COR-L47 (cell line): ENCODE data around the gene NECTIN4.
"Not testable (repeated sequence)": the region's sequence is repeated elsewhere in the genome, so short reads cannot be mapped to it uniquely, and the experiment has no call there.

Source experiments
- DNase-seq: peaks from one replicate; lab custom pipeline; 2025; lab: John Stamatoyannopoulos, UW

The NECTIN4 gene

DNA sequence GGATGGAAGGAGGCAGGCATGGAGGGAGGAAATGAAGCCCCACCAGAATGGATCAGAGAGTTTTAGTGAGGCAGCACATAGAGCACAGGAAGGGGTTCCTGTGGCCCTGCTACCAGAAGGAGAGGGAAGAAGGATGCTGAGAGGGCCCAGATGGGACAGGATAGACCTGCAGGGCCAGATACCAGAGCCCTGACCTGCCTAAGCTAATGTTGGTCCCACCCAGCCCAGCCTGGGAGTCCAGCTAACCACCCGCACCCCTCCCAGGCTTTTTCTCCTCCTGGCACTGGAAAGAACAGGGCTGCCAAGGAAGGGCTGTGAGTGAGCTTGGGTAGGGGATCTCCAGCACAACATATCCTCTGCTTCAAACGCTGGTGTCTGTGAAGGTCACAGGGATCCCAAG, 6.9 kb downstream of the NECTIN4 start:
- no peak for DNase-seq

DNA sequence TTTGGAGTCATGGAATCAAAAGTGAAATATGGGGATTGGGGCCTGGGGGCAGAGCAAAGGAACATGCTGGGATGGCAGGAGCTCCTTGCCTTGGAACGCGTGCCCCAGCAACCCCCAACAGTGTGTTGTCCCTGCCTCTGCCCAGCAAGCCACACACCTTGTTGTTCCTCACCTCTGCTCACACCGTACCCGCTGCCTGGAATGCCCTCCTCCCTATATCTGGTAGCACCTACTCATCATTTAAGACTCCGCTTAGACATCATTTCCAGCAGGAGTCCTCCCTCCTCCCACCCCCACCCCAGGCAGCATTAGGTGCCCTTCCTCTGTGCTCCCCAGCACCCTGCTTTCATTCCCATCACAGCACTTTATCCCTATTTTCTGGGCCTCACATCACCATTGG, 7.8 kb downstream of the NECTIN4 start:
- no peak for DNase-seq

DNA sequence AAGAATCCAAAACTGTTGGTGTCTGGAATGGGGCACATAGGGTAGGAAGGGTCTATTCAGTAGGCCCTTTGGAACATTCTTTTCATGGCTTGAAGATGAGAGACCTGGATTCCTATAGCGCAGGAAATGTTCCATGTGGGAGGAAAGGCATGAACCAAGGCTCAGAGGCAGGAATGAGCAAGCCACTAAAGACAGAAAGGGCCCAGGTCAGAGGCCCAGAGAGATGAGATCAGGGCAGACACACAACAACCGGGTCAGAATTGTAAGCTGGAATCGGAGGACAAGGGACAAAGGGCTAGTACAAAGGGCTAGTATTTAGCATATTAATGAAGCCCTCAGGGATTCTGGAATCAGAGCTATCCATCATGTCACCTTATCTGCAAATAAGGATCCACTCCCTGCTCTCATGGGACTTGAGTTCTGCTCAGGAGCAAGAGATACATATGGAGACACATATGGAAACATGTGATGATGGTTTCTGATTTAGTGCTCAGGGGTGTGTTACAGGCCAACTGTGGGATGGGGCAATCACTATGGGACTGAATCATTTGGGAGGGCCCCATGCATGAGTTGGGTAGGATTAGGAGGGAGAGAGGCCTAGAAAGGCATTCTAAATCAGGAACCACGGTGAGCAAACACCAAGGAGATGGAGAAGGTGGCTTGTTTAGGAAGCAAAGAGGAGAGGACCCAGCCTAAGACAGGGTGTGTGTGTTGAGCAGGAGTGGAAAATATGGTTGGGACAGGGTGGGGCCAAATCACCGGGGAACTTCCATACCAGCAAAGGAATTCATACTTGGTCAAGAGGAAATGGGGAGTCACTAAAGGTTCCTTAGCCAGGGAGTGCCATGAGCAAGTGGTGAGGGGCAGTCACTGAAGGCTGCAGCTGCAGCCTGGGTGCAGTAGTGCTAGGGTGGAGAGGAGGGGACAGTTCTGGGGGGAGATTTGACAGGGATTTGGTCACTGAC, 8.6 kb downstream of the NECTIN4 start:
- no peak for DNase-seq

DNA sequence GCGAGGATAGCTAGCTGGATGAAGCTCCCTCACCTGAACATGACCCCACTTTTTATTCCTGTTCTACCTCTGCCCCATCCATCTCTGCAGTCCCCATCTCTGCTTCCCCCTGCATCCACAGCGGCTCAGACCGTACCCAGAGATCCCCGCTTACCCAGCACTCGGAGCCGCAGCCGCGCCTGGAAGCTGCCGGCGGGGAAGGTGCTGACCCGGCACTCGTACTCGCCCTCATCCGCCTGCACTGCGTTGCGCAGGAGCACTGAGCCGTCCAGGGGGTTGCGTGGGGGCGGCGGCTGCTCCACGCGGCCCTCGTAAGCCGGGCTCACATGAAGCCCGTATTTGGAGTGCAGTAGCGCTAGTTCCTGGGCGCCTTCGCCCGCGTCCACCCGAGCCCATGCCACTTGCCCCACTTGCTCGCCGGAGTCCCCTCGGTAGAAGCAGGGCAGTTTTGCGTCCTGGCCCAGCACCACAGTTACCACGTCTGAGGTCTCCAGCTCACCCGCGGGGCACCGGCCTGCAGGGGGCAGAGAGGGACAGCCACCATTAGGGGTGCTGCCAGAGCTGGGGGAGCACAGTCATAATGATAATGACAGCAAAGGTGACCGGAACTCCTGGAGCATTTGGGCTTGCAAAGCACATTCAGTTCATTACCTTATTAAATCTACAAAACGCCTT, 9.8 kb downstream of the NECTIN4 start:
- no peak for DNase-seq

DNA sequence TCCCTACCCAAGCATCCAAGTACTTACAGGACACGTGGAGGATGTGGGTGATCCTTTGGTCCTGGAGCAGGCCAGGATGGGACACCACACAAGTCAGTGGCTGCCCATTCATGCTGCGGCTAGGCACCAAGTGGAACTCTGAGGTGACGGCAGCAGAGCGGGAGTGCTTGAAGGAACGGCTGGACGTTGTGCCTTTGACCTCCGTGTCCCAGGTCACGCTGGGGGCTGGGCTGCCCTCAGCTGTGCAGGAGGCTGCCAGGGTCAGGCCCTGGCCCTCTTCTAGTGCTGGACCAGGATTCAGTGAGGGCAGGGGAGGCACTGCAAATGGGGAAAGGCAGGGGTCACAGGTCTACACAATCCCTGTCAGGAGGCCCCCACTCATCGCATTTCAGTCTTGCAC, 11.9 kb downstream of the NECTIN4 start:
- no peak for DNase-seq

DNA sequence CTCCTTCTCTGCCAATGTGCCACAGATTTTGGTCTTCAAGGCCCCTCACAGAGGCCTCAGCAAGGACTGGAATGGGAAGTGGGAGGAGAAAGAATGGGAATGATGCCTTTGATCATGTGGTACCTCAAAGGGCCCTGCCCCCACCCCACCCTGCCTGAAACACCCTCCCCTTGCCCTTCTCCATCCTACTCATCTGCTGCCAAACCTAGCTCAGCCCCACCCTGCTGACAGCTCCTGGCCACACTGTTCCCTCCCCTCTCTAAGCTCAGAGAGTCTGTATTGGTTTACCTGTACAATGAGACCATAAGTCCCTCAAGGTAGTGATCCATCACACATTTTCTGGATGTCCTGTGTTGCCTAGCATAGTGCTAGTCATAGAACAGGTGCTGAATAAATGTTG, 12.9 kb downstream of the NECTIN4 start:
- DNase-seq, result no peak

DNA sequence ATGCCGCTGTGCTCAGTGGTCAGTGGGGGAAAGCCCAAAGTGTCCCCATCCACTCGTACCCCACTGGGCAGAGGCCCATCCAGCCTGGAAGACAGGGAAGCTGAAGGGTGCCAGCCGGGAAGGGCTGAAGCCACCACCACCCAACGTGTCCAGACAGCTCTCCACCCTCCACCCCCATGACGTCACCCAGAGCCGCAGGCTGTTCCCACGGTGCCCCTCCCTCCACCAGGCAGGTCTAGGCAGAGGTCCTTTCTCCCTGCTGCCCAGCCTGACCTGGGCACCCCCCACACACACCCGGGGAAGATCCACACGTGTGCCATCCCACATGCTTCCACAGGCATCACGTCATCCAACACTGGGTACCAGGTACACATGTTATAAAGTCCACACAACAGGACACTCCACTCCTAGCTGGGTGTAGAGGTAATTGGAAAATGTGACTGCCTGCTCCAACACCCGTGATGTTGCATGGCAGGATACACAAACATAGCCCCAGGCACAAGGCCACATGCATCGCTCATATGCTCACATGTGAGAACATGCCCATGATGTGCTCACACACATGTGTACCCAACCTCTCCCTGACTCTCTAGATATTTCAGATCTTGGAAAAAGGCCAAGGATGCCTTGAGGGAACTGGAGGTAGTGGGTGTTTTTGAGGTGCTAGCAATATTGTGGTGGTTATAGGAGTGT, 14.5 kb downstream of the NECTIN4 start:
- no peak for DNase-seq

DNA sequence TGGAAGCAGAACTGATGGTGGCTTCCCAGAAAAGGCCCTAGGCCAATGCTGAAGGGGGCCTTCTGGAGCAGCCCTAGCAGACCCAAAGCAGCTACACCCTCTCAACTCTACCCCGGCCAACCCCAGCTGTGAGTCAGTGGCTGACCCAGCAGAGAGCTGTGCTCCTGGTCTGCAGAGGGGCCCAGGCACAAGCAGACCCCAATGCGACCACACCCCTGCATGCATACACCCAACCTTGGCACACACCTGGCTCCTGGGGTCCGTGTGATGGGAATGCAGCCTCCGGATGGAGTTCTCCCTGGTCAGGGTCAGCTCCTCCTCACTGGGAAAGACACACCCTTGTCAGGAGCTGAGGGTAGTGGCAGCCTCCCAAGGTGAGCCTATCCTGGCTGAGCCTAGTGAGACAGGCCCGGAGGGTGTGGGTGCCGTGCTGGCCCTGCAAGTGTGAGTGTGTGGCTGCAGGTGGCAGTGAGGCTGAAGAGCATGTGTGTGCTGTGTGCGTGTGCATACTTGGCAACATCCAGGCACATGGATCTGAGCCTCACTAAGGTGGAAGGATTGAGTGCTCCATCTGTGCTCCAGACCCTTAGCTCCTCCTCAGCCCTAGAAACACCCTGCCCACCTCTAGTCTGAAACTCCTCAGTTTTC, 15.8 kb downstream of the NECTIN4 start:
- no peak for DNase-seq

DNA sequence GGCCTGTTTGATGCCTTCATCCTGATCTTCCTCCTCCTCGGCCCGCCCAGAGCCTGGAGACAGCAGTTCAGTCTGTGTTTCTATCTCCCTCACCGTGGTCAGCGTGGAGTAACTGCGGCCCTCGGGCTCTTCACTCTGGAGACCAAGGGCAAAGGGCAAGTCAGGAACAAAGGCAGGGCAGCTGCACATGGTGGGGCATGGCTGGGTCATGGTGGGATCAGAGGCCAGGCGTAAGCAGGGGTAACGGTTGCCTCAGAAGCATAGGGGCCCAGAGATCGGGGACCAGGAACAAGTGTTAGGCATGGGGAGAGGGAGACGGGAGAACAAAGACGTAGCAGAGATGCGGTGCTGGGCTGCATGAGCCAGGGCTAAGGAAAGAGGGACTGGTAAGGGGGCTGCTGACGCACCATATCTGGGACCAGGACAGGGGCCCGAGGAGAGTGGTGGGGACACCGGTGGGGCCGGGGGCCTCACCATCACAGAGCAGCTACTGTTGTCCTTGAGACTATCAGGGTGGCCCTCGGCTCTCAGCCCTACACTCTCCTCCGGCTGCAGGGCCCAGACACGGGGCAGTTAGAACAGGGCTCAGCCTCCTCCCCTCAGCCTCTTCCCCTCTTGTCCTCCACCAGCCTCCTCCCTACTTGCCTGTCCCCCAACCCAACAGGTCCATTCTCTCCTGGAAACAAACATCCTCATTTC, 16.5 kb downstream of the NECTIN4 start:
- no peak for DNase-seq

DNA sequence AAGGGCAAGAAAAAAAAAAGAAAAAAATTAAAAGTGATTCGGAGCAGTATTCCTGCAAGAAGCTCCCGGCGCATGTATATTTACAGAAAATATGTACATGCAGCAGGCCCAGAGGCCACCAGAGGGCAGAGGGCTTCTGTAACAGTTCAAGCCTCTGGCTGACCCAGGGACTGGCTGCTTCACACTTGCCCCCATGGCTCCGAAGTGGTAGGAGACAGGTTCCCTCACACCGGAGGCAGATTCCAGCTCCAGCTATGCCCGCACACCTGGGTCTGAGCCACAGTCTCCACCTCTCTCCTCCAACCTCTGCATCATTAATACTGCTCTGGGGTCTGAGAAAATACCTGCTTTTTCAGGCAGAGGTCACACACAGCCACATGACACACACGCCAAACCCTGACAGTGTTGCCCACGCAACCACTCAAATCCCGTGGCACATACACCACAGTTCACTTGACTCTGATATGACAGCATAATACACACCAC, 17.4 kb downstream of the NECTIN4 start:
- no peak for DNase-seq

DNA sequence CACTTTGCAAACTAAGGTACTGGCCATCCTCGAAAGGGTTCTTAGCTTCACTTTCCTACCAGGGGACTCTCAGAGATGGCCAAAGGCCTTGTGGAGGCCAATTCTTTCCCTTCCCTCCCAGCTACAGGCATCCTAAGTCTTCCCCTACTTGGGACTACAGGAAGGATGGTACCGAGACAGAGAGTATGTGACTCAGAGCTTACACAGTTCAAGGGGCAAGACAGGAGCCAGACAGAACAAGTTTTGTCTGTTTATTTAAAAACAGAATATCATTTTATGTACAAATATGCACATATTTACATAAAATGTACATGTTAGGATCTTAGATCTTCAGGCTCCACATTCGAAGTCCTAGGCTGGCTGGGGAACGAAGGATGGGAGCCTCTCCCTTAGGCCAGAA, 18.6 kb downstream of the NECTIN4 start:
- no peak for DNase-seq

DNA sequence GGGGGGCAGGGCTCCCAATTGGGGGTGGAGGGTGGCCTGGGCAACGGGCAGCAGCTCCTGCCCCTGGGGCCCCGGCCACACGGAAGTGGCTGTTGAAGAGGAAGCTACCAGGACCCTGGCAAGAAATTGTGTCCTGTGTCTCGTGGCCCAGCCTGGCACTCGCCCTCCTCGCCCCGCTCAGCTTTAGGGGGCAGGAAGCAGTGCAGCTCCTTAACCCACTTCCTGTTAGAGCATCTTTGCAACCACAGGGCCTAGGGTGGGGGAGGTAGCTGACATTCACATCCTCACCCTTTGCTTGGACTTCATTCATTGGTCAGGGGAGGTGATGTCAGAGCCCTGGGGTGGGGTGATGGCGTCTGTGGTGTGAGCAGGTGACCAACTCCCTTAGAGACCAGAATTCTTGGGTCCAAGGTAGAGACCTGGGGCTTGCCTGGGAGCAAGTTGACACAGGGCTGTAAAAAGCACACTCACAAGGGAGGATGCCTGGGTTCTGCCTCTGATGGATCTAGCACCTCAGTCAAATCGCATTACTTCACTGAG, 19.6 kb downstream of the NECTIN4 start, which contains the start of gene ARHGAP30:
TSS of gene ARHGAP30 (minus strand) at position 161 of the 540 bp plus-strand sequence. CDS start 267 bp downstream, outside the sequence.
- DNase-seq, result no peak

DNA sequence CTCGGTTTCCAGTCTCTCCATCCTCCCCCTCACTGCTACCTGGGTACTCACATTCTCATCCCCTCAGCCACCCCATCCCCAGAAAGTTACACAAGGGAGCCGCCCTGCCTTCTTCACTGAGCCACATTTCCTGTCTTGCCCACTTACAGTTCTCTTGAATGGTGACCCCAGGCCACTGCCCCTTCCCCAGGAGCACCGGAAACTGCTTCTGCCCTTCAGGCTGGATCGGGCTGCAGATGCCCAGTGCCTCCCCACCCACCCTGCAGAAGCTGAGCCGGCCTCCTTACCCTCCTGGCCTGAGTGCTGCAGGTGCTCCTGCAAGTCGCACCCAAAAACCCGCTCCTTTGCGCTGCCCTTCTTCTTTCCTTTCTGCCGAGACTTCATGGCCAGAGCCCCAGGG, 20.1 kb downstream of the NECTIN4 start:
- no peak for DNase-seq

DNA sequence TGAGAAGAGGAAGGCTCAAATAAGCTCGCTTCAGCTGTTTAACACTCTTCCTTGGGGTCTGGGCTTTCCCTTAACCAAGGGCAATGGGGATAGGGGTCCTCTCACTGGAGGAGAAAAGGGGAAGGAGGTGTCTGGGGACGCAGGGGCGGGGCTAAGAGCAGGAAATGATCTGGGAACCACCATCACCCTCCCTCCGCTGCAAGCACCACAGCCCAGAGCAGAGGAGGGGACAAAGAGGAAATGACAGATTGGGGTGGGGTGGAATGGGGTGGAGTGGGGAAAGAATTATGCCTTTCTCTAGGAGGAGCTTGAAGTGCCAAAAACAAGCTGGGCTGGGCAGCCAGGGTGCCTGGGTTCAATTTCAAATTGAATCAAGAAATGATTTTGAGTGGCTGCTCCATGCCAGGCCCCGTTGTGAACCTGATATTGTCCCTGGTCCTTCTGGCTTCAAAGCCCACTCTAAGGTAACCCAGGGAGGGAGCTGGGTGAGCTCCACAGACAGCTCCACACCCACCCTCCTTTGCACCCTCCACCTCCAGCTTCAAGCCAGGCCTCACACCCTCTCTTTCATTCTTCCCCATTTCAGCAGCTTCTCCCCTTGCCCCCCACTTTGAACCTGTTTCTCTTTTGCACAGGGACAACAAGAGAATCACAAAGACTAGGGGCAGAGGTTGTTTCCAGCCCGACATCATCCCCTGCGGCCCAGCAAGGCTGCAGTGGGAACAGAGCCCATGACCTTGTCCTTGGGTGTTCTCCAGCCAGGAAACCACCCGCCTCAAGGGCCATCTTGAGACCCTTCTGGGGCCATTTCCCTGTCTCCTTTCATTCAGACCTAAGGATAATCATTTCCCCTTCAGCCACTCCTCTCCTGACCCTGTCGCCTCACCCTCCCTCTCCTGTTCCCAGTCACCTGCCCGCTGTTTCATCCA, 20.8 kb downstream of the NECTIN4 start:
- no peak for DNase-seq

DNA sequence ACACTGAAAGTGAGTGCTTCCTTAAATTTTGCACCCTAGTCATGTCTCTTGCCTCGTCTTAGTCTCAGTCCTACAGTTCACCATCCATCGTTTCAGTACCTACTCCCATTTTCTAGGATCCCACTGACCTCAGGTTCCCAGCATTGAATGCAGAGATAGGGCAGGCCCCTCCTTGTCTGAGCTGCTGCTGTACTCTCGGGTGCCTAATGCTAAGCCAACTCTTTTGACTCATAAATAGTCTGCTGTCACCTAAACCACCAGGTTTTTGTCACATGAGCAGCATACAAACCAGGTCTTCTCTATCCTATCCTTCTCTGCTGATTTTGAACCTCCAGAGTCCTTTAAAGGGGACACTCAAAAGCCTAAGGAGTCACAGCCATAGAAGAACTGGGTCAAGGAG, 22.7 kb downstream of the NECTIN4 start:
- no peak for DNase-seq

DNA sequence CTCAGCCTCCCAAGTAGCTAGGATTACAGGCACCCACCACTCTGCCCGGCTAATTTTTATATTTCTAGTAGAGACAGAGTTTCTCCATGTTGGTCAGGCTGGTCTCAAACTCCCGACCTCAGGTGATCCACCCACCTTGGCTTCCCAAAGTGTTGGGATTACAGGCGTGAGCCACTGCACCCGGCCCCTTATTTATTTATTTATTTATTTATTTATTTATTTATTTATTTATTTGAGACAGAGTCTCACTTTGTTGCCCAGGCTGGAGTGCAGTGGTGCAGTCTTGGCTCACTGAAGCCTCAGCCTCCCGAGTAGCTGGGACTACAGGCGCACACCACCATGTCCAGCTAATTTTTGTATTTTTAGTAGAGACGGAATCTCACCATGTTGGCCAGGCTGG, 23.7 kb downstream of the NECTIN4 start:
- DNase-seq, result not testable (repeated sequence)

DNA sequence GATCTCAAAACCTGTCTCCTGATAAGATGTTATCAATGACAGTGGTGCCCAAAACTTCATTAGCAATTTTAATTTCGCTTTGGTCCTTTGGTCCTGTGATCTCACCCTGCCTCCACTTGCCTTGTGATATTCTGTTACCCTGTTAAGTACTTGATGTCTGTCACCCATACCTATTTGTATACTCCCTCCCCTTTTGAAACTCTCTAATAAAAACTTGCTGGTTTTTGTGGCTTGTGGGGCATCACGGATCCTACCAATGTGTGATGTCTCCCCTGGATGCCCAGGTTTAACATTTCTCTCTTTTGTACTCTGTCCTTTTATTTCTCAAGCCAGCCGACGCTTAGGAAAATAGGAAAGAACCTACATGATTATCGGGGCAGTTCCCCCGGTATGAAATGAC, 25.4 kb downstream of the NECTIN4 start:
- not testable (repeated sequence) for DNase-seq

DNA sequence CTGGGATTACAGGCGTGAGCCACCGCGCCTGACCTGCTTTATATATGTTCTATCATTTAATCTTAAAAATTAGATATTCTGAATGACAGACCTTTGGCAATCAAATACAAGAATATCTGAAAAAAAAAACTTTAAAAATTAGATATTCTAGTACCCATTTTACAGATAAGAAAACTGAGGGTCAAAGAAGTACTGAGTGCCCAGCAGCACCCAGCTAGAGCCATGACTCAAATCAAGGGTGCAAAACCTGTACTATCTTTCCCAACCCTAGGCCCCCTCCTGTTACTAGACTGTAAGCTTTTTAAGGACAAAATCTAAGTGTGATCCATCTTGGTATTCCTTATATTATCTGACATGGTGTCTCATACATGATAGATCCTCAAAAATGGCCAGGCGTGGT, 27.9 kb downstream of the NECTIN4 start:
- no peak for DNase-seq

DNA sequence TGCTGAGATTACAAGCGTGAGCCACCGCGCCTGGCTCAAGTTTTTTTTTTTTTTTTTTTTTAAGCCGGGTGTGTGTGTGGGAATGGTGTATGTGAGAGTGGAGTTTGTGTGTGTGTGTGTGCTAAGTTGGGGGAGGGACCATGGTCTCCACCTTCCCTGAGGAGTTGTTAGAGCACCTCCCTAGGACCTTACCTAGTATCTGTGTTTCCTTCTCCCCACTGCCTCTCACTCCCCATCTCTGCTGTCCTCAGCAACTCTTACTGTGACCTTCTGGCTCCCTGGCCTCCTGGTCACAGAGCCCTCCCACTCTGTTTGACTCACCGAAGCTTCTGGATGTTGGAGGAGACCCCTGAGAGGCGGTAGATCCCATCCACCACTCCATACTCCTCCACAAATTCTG, 30.1 kb downstream of the NECTIN4 start:
- no peak for DNase-seq

DNA sequence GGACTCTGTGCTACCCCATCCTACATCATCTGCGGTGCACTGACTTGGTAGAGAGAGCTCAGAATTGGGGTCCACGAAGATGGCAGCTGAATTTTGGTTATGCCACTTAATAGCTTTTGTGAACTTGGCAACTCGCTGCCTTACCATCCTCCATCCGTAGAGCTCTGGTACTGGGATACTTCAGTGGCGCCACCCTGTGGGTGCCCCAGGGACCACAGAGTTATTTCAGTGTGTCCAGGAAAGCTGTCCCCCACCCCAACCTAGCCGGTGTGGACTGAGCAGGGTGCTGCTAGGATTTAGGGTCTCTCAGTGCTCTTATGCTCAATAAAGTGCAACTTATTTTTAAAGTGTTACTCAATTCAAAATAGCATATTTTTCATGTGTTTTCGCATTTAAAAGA, 34.6 kb downstream of the NECTIN4 start:
- no peak for DNase-seq
